ENCODE data around the gene TMEM132D.

The TMEM132D gene

GRCh38 chr12:129613314-129613713, 290.5 kb downstream of the TMEM132D start:
- Histone ChIP-seq H3K4me3 (ENCODE audit: low read depth in 1 of 2, low read length in 2 of 2) (no peak overlapping the region), H3K4me1 (ENCODE audit: control insufficient read depth in 1 of 2, insufficient read depth in 2 of 2, low read length in 2 of 2) (no peaks in the 10 kb centered on the region), H3K27ac (ENCODE audit: low read length) (no peak overlapping the region), H3K36me3 (ENCODE audit: control insufficient read depth in 1 of 2, insufficient read depth in 2 of 2, low read length in 2 of 2) (no peaks in the 10 kb centered on the region), H3K9me3 (ENCODE audit: control insufficient read depth in 1 of 2, low read length in 2 of 2) (no peaks in the 10 kb centered on the region), H3K27me3 (ENCODE audit: low read depth, low read length) (no peaks in the 10 kb centered on the region)

GRCh38 chr12:129610601-129611120, 293.2 kb downstream of the TMEM132D start:
- Histone ChIP-seq H3K27ac (ENCODE audit: low read length) (no peak overlapping the region), H3K36me3 (ENCODE audit: control insufficient read depth in 1 of 2, insufficient read depth in 2 of 2, low read length in 2 of 2) (no peaks in the 10 kb centered on the region), H3K4me3 (ENCODE audit: low read depth in 1 of 2, low read length in 2 of 2) (no peak overlapping the region), H3K4me1 (ENCODE audit: control insufficient read depth in 1 of 2, insufficient read depth in 2 of 2, low read length in 2 of 2) (no peaks in the 10 kb centered on the region), H3K27me3 (ENCODE audit: low read depth, low read length) (no peaks in the 10 kb centered on the region), H3K9me3 (ENCODE audit: control insufficient read depth in 1 of 2, low read length in 2 of 2) (no peaks in the 10 kb centered on the region)

- Histone ChIP-seq H3K9me3 (ENCODE audit: control insufficient read depth in 1 of 2, low read length in 2 of 2) (no peaks in the 10 kb centered on the region), H3K27me3 (ENCODE audit: low read depth, low read length) (no peaks in the 10 kb centered on the region), H3K27ac (ENCODE audit: low read length) (no peak overlapping the region), H3K36me3 (ENCODE audit: control insufficient read depth in 1 of 2, insufficient read depth in 2 of 2, low read length in 2 of 2) (no peaks in the 10 kb centered on the region), H3K4me3 (ENCODE audit: low read depth in 1 of 2, low read length in 2 of 2) (no peak overlapping the region), H3K4me1 (ENCODE audit: control insufficient read depth in 1 of 2, insufficient read depth in 2 of 2, low read length in 2 of 2) (no peaks in the 10 kb centered on the region)
Measured at GRCh38 chr12:129607756-129608155, 296.1 kb downstream of the TMEM132D start.

GRCh38 chr12:129607301-129607700, 296.5 kb downstream of the TMEM132D start:
- Histone ChIP-seq H3K36me3 (ENCODE audit: control insufficient read depth in 1 of 2, insufficient read depth in 2 of 2, low read length in 2 of 2) (no peaks in the 10 kb centered on the region), H3K4me3 (ENCODE audit: low read depth in 1 of 2, low read length in 2 of 2) (no peak overlapping the region), H3K27me3 (ENCODE audit: low read depth, low read length) (no peaks in the 10 kb centered on the region), H3K9me3 (ENCODE audit: control insufficient read depth in 1 of 2, low read length in 2 of 2) (no peaks in the 10 kb centered on the region), H3K4me1 (ENCODE audit: control insufficient read depth in 1 of 2, insufficient read depth in 2 of 2, low read length in 2 of 2) (no peaks in the 10 kb centered on the region), H3K27ac (ENCODE audit: low read length) (no peak overlapping the region)

- no peaks in the 10 kb centered on the region for H3K27me3 ChIP-seq (ENCODE audit: low read depth, low read length)
- no peak overlapping the region for H3K4me3 ChIP-seq (ENCODE audit: low read depth in 1 of 2, low read length in 2 of 2)
- no peaks in the 10 kb centered on the region for H3K9me3 ChIP-seq (ENCODE audit: control insufficient read depth in 1 of 2, low read length in 2 of 2)
- no peak overlapping the region for H3K27ac ChIP-seq (ENCODE audit: low read length)
- no peaks in the 10 kb centered on the region for H3K4me1 ChIP-seq (ENCODE audit: control insufficient read depth in 1 of 2, insufficient read depth in 2 of 2, low read length in 2 of 2)
- H3K36me3 ChIP-seq (ENCODE audit: control insufficient read depth in 1 of 2, insufficient read depth in 2 of 2, low read length in 2 of 2), result no peaks in the 10 kb centered on the region
Measured at GRCh38 chr12:129606239-129606638, 297.6 kb downstream of the TMEM132D start.

GRCh38 chr12:129605666-129606065, 298.2 kb downstream of the TMEM132D start:
- Histone ChIP-seq H3K9me3 (ENCODE audit: control insufficient read depth in 1 of 2, low read length in 2 of 2) (peaks cover 0 to 4% of the 10 kb centered on the region in 2 donors), H3K27me3 (ENCODE audit: low read depth, low read length) (no peaks in the 10 kb centered on the region), H3K4me3 (ENCODE audit: low read depth in 1 of 2, low read length in 2 of 2) (no peak overlapping the region), H3K4me1 (ENCODE audit: control insufficient read depth in 1 of 2, insufficient read depth in 2 of 2, low read length in 2 of 2) (no peaks in the 10 kb centered on the region), H3K36me3 (ENCODE audit: control insufficient read depth in 1 of 2, insufficient read depth in 2 of 2, low read length in 2 of 2) (no peaks in the 10 kb centered on the region), H3K27ac (ENCODE audit: low read length) (no peak overlapping the region)

GRCh38 chr12:129604506-129604905, 299.3 kb downstream of the TMEM132D start:
- no peaks in the 10 kb centered on the region for H3K27me3 ChIP-seq (ENCODE audit: low read depth, low read length)
- H3K4me3 ChIP-seq (ENCODE audit: low read depth in 1 of 2, low read length in 2 of 2), result no peak overlapping the region
- H3K9me3 ChIP-seq (ENCODE audit: control insufficient read depth in 1 of 2, low read length in 2 of 2), result peaks cover 0 to 4% of the 10 kb centered on the region in 2 donors
- no peak overlapping the region for H3K27ac ChIP-seq (ENCODE audit: low read length)
- H3K36me3 ChIP-seq (ENCODE audit: control insufficient read depth in 1 of 2, insufficient read depth in 2 of 2, low read length in 2 of 2), result no peaks in the 10 kb centered on the region
- H3K4me1 ChIP-seq (ENCODE audit: control insufficient read depth in 1 of 2, insufficient read depth in 2 of 2, low read length in 2 of 2), result no peaks in the 10 kb centered on the region

GRCh38 chr12:129599406-129599805, 304.4 kb downstream of the TMEM132D start:
- no peaks in the 10 kb centered on the region for H3K4me1 ChIP-seq (ENCODE audit: control insufficient read depth in 1 of 2, insufficient read depth in 2 of 2, low read length in 2 of 2)
- H3K36me3 ChIP-seq (ENCODE audit: control insufficient read depth in 1 of 2, insufficient read depth in 2 of 2, low read length in 2 of 2), result no peaks in the 10 kb centered on the region
- no peak overlapping the region for H3K27ac ChIP-seq (ENCODE audit: low read length)
- peaks cover 0 to 9% of the 10 kb centered on the region in 2 donors for H3K9me3 ChIP-seq (ENCODE audit: control insufficient read depth in 1 of 2, low read length in 2 of 2)
- no peak overlapping the region for H3K4me3 ChIP-seq (ENCODE audit: low read depth in 1 of 2, low read length in 2 of 2)
- H3K27me3 ChIP-seq (ENCODE audit: low read depth, low read length), result no peaks in the 10 kb centered on the region

GRCh38 chr12:129594098-129594497, 309.7 kb downstream of the TMEM132D start:
- Histone ChIP-seq H3K36me3 (ENCODE audit: control insufficient read depth in 1 of 2, insufficient read depth in 2 of 2, low read length in 2 of 2) (no peaks in the 10 kb centered on the region), H3K9me3 (ENCODE audit: control insufficient read depth in 1 of 2, low read length in 2 of 2) (peaks cover 0 to 5% of the 10 kb centered on the region in 2 donors)

GRCh38 chr12:129592449-129592848, 311.4 kb downstream of the TMEM132D start:
- H3K27me3 ChIP-seq (ENCODE audit: low read depth, low read length), result no peaks in the 10 kb centered on the region
- no peaks in the 10 kb centered on the region for H3K4me1 ChIP-seq (ENCODE audit: control insufficient read depth in 1 of 2, insufficient read depth in 2 of 2, low read length in 2 of 2)
- peaks cover 0 to 10% of the 10 kb centered on the region in 2 donors for H3K9me3 ChIP-seq (ENCODE audit: control insufficient read depth in 1 of 2, low read length in 2 of 2)
- no peaks in the 10 kb centered on the region for H3K36me3 ChIP-seq (ENCODE audit: control insufficient read depth in 1 of 2, insufficient read depth in 2 of 2, low read length in 2 of 2)
- no peak overlapping the region for H3K27ac ChIP-seq (ENCODE audit: low read length)
- no peak overlapping the region for H3K4me3 ChIP-seq (ENCODE audit: low read depth in 1 of 2, low read length in 2 of 2)

More at GRCh38 chr12:129594098-129594497, 309.7 kb downstream of the TMEM132D start:
- H3K4me1 ChIP-seq (ENCODE audit: control insufficient read depth in 1 of 2, insufficient read depth in 2 of 2, low read length in 2 of 2), result no peaks in the 10 kb centered on the region
- no peak overlapping the region for H3K27ac ChIP-seq (ENCODE audit: low read length)
- no peak overlapping the region for H3K4me3 ChIP-seq (ENCODE audit: low read depth in 1 of 2, low read length in 2 of 2)
- no peaks in the 10 kb centered on the region for H3K27me3 ChIP-seq (ENCODE audit: low read depth, low read length)

- Histone ChIP-seq H3K4me1 (ENCODE audit: control insufficient read depth in 1 of 2, insufficient read depth in 2 of 2, low read length in 2 of 2) (no peaks in the 10 kb centered on the region), H3K27me3 (ENCODE audit: low read depth, low read length) (no peaks in the 10 kb centered on the region), H3K4me3 (ENCODE audit: low read depth in 1 of 2, low read length in 2 of 2) (no peak overlapping the region), H3K36me3 (ENCODE audit: control insufficient read depth in 1 of 2, insufficient read depth in 2 of 2, low read length in 2 of 2) (no peaks in the 10 kb centered on the region), H3K27ac (ENCODE audit: low read length) (no peak overlapping the region), H3K9me3 (ENCODE audit: control insufficient read depth in 1 of 2, low read length in 2 of 2) (peaks cover 0 to 8% of the 10 kb centered on the region in 2 donors)
Measured at GRCh38 chr12:129589503-129589902, 314.3 kb downstream of the TMEM132D start.

GRCh38 chr12:129588142-129588541, 315.7 kb downstream of the TMEM132D start:
- Histone ChIP-seq H3K4me1 (ENCODE audit: control insufficient read depth in 1 of 2, insufficient read depth in 2 of 2, low read length in 2 of 2) (no peaks in the 10 kb centered on the region), H3K9me3 (ENCODE audit: control insufficient read depth in 1 of 2, low read length in 2 of 2) (peaks cover 0 to 8% of the 10 kb centered on the region in 2 donors), H3K27me3 (ENCODE audit: low read depth, low read length) (no peaks in the 10 kb centered on the region), H3K4me3 (ENCODE audit: low read depth in 1 of 2, low read length in 2 of 2) (no peak overlapping the region), H3K27ac (ENCODE audit: low read length) (no peak overlapping the region), H3K36me3 (ENCODE audit: control insufficient read depth in 1 of 2, insufficient read depth in 2 of 2, low read length in 2 of 2) (no peaks in the 10 kb centered on the region)
